Small intestine (tissue), 7 donors: ENCODE results near the gene GDF11. TPM values are rescaled to one million over a fixed set of nuclear protein-coding genes. Genes with fewer than 3 reads are reported as not detected.

ENCODE experiments used
- DNase-seq, 2 donors: peaks; one replicate each; pipeline versions ENCODE4 v3.0.0 to v3.0.0-alpha.2; 2013
- FAIRE-seq: peaks from 2 replicates; lab custom pipeline; 2012; peaks lifted over from hg19 to GRCh38; lab: Jason Lieb, UNC
- H3K27ac ChIP-seq, 3 donors: one replicate each; pipeline ENCODE4 v1.5.1; 2013; ENCODE audit warnings: low read length in 2 of 3, mild to moderate bottlenecking in 2 of 3, control low read depth in 1 of 3, inconsistent platforms in 1 of 3, low read depth in 1 of 3, moderate library complexity in 1 of 3
- H3K27me3 ChIP-seq, 3 donors: one replicate each; pipeline ENCODE4 v1.6.1; 2013; ENCODE audit warnings: low read length in 3 of 3, inconsistent platforms in 1 of 3; ENCODE audit not compliant: control insufficient read depth in 3 of 3, insufficient read depth in 3 of 3
- H3K36me3 ChIP-seq, 3 donors: one replicate each; pipeline ENCODE4 v1.6.1; 2013; ENCODE audit warnings: low read length in 3 of 3, inconsistent platforms in 1 of 3, low read depth in 1 of 3, mild to moderate bottlenecking in 1 of 3, moderate library complexity in 1 of 3; ENCODE audit not compliant: control insufficient read depth in 3 of 3, insufficient read depth in 2 of 3
- H3K4me1 ChIP-seq, 3 donors: one replicate each; pipeline ENCODE4 v1.6.1; 2013; ENCODE audit warnings: low read length in 2 of 3, inconsistent platforms in 1 of 3, low read depth in 1 of 3, mild to moderate bottlenecking in 1 of 3, moderate library complexity in 1 of 3; ENCODE audit not compliant: control insufficient read depth in 3 of 3, insufficient read depth in 2 of 3
- H3K4me3 ChIP-seq, 3 donors: one replicate each; pipeline ENCODE4 v1.5.1; 2013; ENCODE audit warnings: low read length in 3 of 3, control low read depth in 1 of 3, inconsistent platforms in 1 of 3, low read depth in 1 of 3, mild to moderate bottlenecking in 1 of 3, moderate library complexity in 1 of 3
- H3K9me3 ChIP-seq, 2 donors: one replicate each; pipeline ENCODE4 v1.6.1; 2013; ENCODE audit warnings: low read depth in 1 of 2, low read length in 1 of 2; ENCODE audit not compliant: control insufficient read depth in 2 of 2, insufficient read depth in 1 of 2
- WGBS, 3 donors: extraction: QIAGEN DNeasy Blood & Tissue Kit; methylation state at CpG; one replicate each; pipeline ENCODE4 v1.1.7; 2013; 5-methylcytosine and 5-hydroxymethylcytosine counted together
- polyA plus RNA-seq, 4 donors: library from polyadenylated mRNA; stranded (reverse) in 3 of 4; unstranded in 1 of 4; fragments of 200-250 nt in 3 of 4; fragments of 120-200 nt in 1 of 4; gene quantifications; one replicate each; pipeline versions ENCODE4 v1.2.1 to v1.2.3, GENCODE V29; 2013
- donor health status: healthy with polysubstance abuse.
- donor health status: control.
- donor health status: control.
- donor health status: Bipolar disorder and iron deficiency.
- donor health status: healthy.

The GDF11 gene
- polyA plus RNA-seq, 4 donors = 0.22 to 4.2 (median 2.5) TPM

- DNase-seq (peak; percentile 93 to 94), FAIRE-seq (no peak)
- 21 to 37% (median 32%) methylated on average over 6 of the region's 6 CpGs for WGBS, 3 donors
- Histone ChIP-seq H3K36me3 (peaks cover 0 to 4% (median 0%) of the 10 kb centered on the region in 3 donors), H3K27ac (peak overlapping the region in 2 of 3 donors; percentile 27 to 83), H3K9me3 (no peaks in the 10 kb centered on the region), H3K4me3 (no peak overlapping the region), H3K4me1 (peaks cover 0 to 27% (median 5%) of the 10 kb centered on the region in 3 donors), H3K27me3 (no peaks in the 10 kb centered on the region)
These were observed 5.9 kb upstream of the GDF11 start for GRCh38 chr12:55736780-55737580.

GRCh38 chr12:55737581-55738122 is 5.3 kb upstream of the GDF11 start:
- Histone ChIP-seq H3K36me3 (no peaks in the 10 kb centered on the region), H3K27me3 (no peaks in the 10 kb centered on the region), H3K9me3 (no peaks in the 10 kb centered on the region), H3K4me1 (peaks cover 0 to 32% (median 5%) of the 10 kb centered on the region in 3 donors), H3K4me3 (peak overlapping the region in 1 of 3 donors; percentile 70), H3K27ac (peak overlapping the region in 2 of 3 donors; percentile 83 to 84)
- DNase-seq (no peak), FAIRE-seq (no peak)
- WGBS, 3 donors = 16 to 30% (median 26%) methylated on average over 4 of the region's 4 CpGs

- Histone ChIP-seq H3K9me3 (no peaks in the 10 kb centered on the region), H3K36me3 (no peaks in the 10 kb centered on the region), H3K4me1 (peaks cover 0 to 34% (median 5%) of the 10 kb centered on the region in 3 donors), H3K27ac (peak overlapping the region in 2 of 3 donors; percentile 83 to 84), H3K27me3 (no peaks in the 10 kb centered on the region), H3K4me3 (peak overlapping the region in 2 of 3 donors; percentile 2 to 70)
- DNase-seq (peak; percentile 87 to 94), FAIRE-seq (peak; percentile 10)
- 2 to 6% (median 5%) methylated on average over 14 of the region's 14 CpGs for WGBS, 3 donors
These were observed 4.5 kb upstream of the GDF11 start for GRCh38 chr12:55738123-55739024.

DNA sequence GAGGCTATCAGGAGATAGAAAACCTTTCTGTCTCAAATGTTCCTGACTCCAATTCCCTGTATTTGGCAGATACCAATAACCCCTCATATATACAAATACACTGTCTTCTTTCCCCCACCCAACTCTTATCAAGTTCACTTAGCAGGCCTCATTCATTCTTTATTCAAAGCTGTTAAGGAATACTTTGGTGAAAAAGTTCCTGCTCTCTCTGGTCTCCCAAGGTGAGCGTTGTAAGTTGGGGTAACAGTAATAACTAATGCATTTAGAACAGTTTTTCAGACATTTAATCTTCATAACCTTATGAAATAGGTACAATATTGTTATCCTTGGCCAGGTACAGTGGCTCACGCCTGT is 3.9 kb upstream of the GDF11 start:
- Histone ChIP-seq H3K27ac (no peak overlapping the region), H3K9me3 (no peaks in the 10 kb centered on the region), H3K27me3 (peaks cover 0 to 2% (median 0%) of the 10 kb centered on the region in 3 donors), H3K4me3 (no peak overlapping the region), H3K36me3 (no peaks in the 10 kb centered on the region), H3K4me1 (peaks cover 0 to 35% (median 5%) of the 10 kb centered on the region in 3 donors)
- 59 to 73% (median 60%) methylated on average over 2 of the region's 2 CpGs for WGBS, 3 donors
- FAIRE-seq = no peak
- DNase-seq = no peak

DNA sequence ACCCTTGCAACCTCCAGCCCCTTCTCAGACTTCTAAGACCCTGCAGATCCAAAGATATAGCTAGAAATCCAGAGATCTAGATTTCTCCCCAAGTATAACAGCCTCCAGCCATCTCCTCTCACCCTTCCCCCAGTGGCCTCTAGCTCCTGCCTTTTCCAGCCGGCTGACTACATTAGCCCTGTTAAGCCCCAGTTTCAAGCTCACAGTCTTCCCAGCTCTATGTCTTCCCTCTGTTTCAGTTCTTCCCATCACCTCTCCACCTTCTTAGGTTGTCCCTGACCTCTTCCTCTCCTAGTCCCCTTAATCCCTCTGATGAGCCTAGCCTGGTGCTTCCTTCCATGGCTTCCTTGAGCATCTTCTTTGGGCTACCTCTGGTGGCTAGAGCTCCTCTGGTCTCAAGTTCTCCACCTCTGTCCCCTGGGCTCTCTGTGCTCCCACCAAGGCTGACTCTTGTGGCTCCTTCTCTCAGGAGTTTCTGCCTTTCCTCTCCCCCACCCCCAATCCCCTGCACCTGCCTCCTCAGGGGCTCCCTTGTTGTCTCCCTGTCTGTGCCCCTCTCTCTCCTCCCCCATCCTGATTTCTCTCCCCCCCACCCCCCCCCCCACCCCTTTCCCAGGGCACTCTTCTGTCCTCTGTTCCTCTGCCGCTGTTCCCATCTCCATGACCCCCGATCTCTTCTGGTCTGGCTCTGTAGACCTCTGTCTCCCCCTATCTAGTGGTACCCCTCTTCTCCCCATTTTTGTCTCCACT is 816 bp upstream of the GDF11 start:
- H3K27me3 ChIP-seq = peaks cover 0 to 8% (median 0%) of the 10 kb centered on the region in 3 donors
- no peaks in the 10 kb centered on the region for H3K9me3 ChIP-seq
- H3K27ac ChIP-seq = peak overlapping the region in 2 of 3 donors; percentile 59 to 74
- H3K4me3 ChIP-seq = peak overlapping the region in 1 of 3 donors; percentile 47
- FAIRE-seq = no peak
- no peaks in the 10 kb centered on the region for H3K36me3 ChIP-seq
- peaks cover 0 to 44% (median 15%) of the 10 kb centered on the region in 3 donors for H3K4me1 ChIP-seq
- no peak for DNase-seq
- 6 to 36% (median 23%) methylated on average over 3 of the region's 3 CpGs for WGBS, 3 donors

DNA sequence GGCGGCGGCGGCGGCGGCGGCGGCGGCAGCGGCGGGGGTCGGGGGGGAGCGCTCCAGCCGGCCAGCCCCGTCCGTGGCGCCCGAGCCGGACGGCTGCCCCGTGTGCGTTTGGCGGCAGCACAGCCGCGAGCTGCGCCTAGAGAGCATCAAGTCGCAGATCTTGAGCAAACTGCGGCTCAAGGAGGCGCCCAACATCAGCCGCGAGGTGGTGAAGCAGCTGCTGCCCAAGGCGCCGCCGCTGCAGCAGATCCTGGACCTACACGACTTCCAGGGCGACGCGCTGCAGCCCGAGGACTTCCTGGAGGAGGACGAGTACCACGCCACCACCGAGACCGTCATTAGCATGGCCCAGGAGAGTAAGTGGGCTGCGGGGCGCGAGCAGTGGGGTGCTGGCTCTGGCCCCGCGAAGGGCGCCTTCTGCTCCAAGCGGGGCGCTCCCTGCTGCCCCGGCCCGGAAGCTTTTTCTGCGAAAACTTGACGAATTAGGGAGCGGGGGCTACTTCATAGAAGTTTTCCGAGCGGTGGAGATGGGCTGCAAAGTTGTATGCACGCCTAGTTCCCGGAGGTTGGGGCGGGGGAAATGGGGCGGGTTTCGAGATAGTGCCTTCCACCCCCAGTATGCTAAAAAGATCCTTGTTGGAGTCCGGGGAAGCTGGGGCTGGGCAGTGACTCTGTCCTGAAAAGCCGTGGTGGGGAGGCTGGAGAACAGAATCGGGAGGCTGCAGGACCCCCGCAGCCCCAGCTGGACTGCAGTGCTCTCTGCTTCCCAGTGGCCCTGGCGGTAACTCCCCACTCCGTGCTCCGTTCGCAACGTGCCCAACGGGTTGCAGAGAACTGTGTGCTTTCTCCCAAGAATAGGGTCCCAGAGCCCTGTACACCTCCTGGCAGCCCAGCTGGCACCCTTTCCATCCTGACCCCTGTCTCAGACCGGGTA is 751 bp downstream of the GDF11 start:
- Histone ChIP-seq H3K27ac (peak overlapping the region in 2 of 3 donors; percentile 38 to 52), H3K36me3 (peaks cover 0 to 3% (median 1%) of the 10 kb centered on the region in 3 donors), H3K27me3 (peaks cover 0 to 8% (median 0%) of the 10 kb centered on the region in 3 donors), H3K4me3 (peak overlapping the region; percentile 52 to 73 (median 59)), H3K4me1 (peaks cover 0 to 32% (median 10%) of the 10 kb centered on the region in 3 donors), H3K9me3 (no peaks in the 10 kb centered on the region)
- FAIRE-seq (no peak), DNase-seq (peak; percentile 66 to 76)
- 1% methylated on average over 57 to 73 of the region's 73 CpGs for WGBS, 3 donors
